Kidney (tissue), 14 donors: ENCODE results near the gene SLC6A17. TPM values are rescaled to one million over a fixed set of nuclear protein-coding genes. Genes with fewer than 3 reads are reported as not detected.

Source experiments
- DNase-seq, 5 donors: peaks; one replicate each; pipeline ENCODE4 v3.0.0-alpha.2; 2013 to 2020
- FAIRE-seq: peaks from 2 replicates; lab custom pipeline; 2012; peaks lifted over from hg19 to GRCh38; lab: Jason Lieb, UNC
- H3K27ac ChIP-seq, 2 donors: one replicate each; pipeline ENCODE4 v1.7.0; 2013; ENCODE audit warnings: low read depth in 2 of 2, low read length in 2 of 2, inconsistent platforms in 1 of 2
- H3K27me3 ChIP-seq: one replicate; pipeline ENCODE4 v1.7.1; 2013; ENCODE audit warnings: low read length, inconsistent platforms; ENCODE audit not compliant: control insufficient read depth, insufficient read depth
- H3K36me3 ChIP-seq, 3 donors: one replicate each; pipeline versions ENCODE4 v1.7.0 to v1.7.1; 2013; ENCODE audit warnings: low read length in 3 of 3, control low read depth in 1 of 3, inconsistent platforms in 1 of 3; ENCODE audit not compliant: insufficient read depth in 3 of 3, control insufficient read depth in 2 of 3
- H3K4me1 ChIP-seq, 3 donors: one replicate each; pipeline versions ENCODE4 v1.7.0 to v1.7.1; 2013; ENCODE audit warnings: low read length in 3 of 3, inconsistent platforms in 1 of 3, low read depth in 1 of 3; ENCODE audit not compliant: control insufficient read depth in 2 of 3, insufficient read depth in 2 of 3
- H3K4me3 ChIP-seq, 3 donors: one replicate each; pipeline versions ENCODE4 v1.7.0 to v1.8.1; 2013; ENCODE audit warnings: low read length in 3 of 3, control low read depth in 1 of 3, inconsistent platforms in 1 of 3
- H3K9ac ChIP-seq, 3 donors: one replicate each; pipeline versions ENCODE4 v1.7.0 to v1.7.1; 2013; ENCODE audit warnings: low read length in 3 of 3, control low read depth in 1 of 3, inconsistent platforms in 1 of 3
- H3K9me3 ChIP-seq, 3 donors: one replicate each; pipeline versions ENCODE4 v1.7.0 to v1.7.1; 2013; ENCODE audit warnings: low read length in 3 of 3, control low read depth in 1 of 3, inconsistent platforms in 1 of 3; ENCODE audit not compliant: control insufficient read depth in 2 of 3, insufficient read depth in 1 of 3
- CTCF ChIP-seq: IDR thresholded peaks from 3 replicates; pipeline ENCODE4 v1.5.1; 2012; ENCODE audit warnings: mild to moderate bottlenecking, moderate library complexity, borderline replicate concordance; ENCODE audit not compliant: insufficient read depth; ENCODE audit errors: extremely low read depth
- intact Hi-C: fragments of 100-400 bp; cut with DNase I; formaldehyde crosslinking; loops from one replicate; pipeline ENCODE4 v1.11.1; 2022
- polyA plus RNA-seq: library from polyadenylated mRNA; stranded (reverse); fragments of 350-450 nt; fragmentation: Illumina TruSeq; extraction: RNeasy Lipid Tissue Mini Kit (QIAGEN cat#74804); gene quantifications from one replicate; pipeline ENCODE4 v1.2.3, GENCODE V29; 2014; ENCODE audit warnings: low read depth, low replicate concordance; ENCODE audit not compliant: insufficient read depth
- total RNA-seq: library from RNA; stranded (reverse); fragmentation: NEBNext Ultra II Directional; extraction: Animal tissue kit (Norgen Biotek cat#: 25700); gene quantifications from one replicate; pipeline ENCODE4 v1.2.1, GENCODE V29; 2021
- donor health status: control.
- donor health status: control.
- donor health status: control.
- donor health status: control.
- donor health status: control.
- donor health status: DM: yes; HTN: yes; CAD: no.
- donor health status: Normal renal cell carcinoma (clear cell type).

The SLC6A17 gene
- total and polyA plus RNA-seq, 2 donors from 2014 or later: 1.7 to 2.3 TPM

- FAIRE-seq: no peak
- H3K4me3 ChIP-seq: peak overlapping the region in 2 of 3 donors; percentile 27 to 56
- peak overlapping the region; percentile 78 to 81 for H3K27ac ChIP-seq
- no peaks in the 10 kb centered on the region for H3K9me3 ChIP-seq
- peaks cover 0 to 43% (median 11%) of the 10 kb centered on the region in 3 donors for H3K4me1 ChIP-seq
- intact Hi-C loops: no loop called here
- DNase-seq: peak in 1 of 5 donors; percentile 33
- H3K9ac ChIP-seq: peak overlapping the region in 2 of 3 donors; percentile 9 to 71
- peaks cover 11% of the 10 kb centered on the region for H3K27me3 ChIP-seq
- no peak for TF ChIP-seq CTCF
- H3K36me3 ChIP-seq: no peaks in the 10 kb centered on the region
Measured at GRCh38 chr1:110212169-110213142, 62.2 kb downstream of the SLC6A17 start.

DNA sequence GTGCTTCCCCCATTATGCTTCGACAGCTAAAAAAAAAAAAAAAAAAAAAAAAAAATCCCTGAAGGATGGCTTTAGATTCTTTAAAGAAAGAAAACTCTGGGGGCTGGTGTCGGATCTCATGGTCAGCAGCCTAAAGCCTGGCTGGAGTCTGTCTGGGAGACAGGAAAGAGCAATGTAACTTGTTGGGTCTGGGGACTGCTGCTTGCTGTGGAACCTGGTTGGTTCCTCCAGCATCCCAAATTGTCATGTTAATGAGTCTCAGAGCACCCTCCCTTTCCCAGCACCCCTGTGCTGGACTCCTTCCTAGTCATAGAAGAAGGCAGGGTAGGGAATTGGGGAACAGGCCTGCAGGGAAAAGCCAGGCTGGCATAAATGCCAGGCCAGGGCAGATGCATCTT lies 62.8 kb downstream of the SLC6A17 start:
- DNase-seq: no peak
- H3K27me3 ChIP-seq: peaks cover 11% of the 10 kb centered on the region
- FAIRE-seq: no peak
- H3K4me1 ChIP-seq: peaks cover 0 to 41% (median 15%) of the 10 kb centered on the region in 3 donors
- no peak for TF ChIP-seq CTCF
- H3K36me3 ChIP-seq: no peaks in the 10 kb centered on the region
- peak overlapping the region in 1 of 3 donors; percentile 56 for H3K4me3 ChIP-seq
- H3K9ac ChIP-seq: peak overlapping the region in 1 of 3 donors; percentile 26
- no peaks in the 10 kb centered on the region for H3K9me3 ChIP-seq
- intact Hi-C loops: no loop called here
- H3K27ac ChIP-seq: peak overlapping the region; percentile 30 to 49

DNA sequence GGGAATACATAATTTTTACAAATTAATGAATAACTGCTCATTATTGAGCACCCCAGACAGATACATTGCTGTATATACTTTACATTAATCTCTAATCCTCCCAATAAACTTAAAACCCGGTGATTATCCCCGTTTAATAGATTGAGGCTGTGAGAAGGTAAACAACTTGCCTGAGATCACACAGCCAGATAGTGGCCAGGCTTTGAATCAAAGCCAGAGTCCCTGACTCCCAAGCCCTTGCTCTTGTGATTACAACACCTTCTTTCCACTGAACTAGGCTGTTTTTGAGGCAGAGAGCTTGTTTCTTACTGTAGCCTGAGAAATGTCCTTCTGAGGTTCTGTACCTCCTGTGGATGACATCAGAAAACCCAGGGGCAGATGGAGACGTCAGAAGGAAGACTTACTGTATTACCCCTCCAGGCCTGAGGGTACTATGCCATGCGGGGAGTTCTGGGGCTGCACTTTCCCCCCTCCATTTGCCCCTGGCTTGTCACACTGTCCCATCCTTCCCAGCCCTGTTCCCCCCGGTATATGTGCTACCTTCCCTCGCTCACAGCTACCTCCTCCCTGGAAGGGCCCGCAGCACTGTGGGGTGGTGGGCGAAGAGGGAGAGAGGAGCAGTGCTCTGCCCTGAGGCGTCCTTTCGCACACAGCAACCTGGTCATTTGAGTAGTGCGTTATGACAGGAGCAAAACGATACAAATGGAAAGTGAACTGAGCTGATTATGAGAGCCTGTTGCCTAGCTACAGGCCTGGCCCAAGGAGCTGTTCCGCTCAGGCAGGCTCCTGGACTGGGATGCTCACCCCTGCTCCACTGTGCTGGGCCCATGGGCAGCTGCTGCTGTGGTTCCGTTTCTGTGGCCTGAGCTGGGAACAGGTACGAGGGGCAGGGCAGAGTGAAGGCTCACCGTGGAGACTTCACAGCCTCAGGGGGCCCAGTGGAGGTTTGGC lies 64.4 kb downstream of the SLC6A17 start:
- no peak for TF ChIP-seq CTCF
- intact Hi-C loops: no loop called here
- peak overlapping the region in 2 of 3 donors; percentile 17 to 49 for H3K4me3 ChIP-seq

More for the DNA sequence above, 64.4 kb downstream of the SLC6A17 start:
- DNase-seq (no peak), FAIRE-seq (no peak)
- Histone ChIP-seq H3K36me3 (no peaks in the 10 kb centered on the region), H3K4me1 (peaks cover 0 to 34% (median 15%) of the 10 kb centered on the region in 3 donors), H3K27ac (peak overlapping the region; percentile 38 to 54), H3K27me3 (peaks cover 6% of the 10 kb centered on the region), H3K9ac (peak overlapping the region in 2 of 3 donors; percentile 4 to 64), H3K9me3 (no peaks in the 10 kb centered on the region)
